GM23338 (cell line): ENCODE results near the gene MAP3K8. TPM values are rescaled to one million over a fixed set of nuclear protein-coding genes. Genes with fewer than 3 reads are reported as not detected.

Experiments
- ATAC-seq: fragments of 200-7000 bp; cut with Tn5 transposase; 3 replicates; pipeline ENCODE4 v1.9.1; 2020
- DNase-seq: peaks from one replicate; pipeline ENCODE4 v3.0.0-alpha.2; 2015; ENCODE audit warnings: low spot score
- H2AFZ ChIP-seq: fragments of 200-600 bp; sonication (generic); 2 replicates; pipeline ENCODE4 v1.8.0; 2016; ENCODE audit warnings: antibody characterized with exemption, mild to moderate bottlenecking, moderate library complexity
- H3F3A ChIP-seq: fragments of 200-600 bp; sonication (generic); replicated peaks from 2 replicates; pipeline ENCODE4 v1.8.0; 2017; ENCODE audit warnings: antibody characterized with exemption, mixed run types, low read depth
- H3K27ac ChIP-seq: fragments of 200-600 bp; sonication (generic); 2 replicates; pipeline ENCODE4 v1.6.1; 2016; ENCODE audit warnings: low read depth
- H3K27me3 ChIP-seq: fragments of 200-600 bp; sonication (generic); 2 replicates; pipeline ENCODE4 v1.8.0; 2016; ENCODE audit warnings: mild to moderate bottlenecking, mixed run types, moderate library complexity; ENCODE audit not compliant: insufficient read depth
- H3K36me3 ChIP-seq: fragments of 200-600 bp; sonication (generic); 2 replicates; pipeline ENCODE4 v1.8.0; 2016; ENCODE audit warnings: mild to moderate bottlenecking; ENCODE audit not compliant: insufficient read depth
- H3K4me1 ChIP-seq: fragments of 200-600 bp; sonication (generic); 2 replicates; pipeline ENCODE4 v1.8.0; 2016; ENCODE audit warnings: mild to moderate bottlenecking, moderate library complexity; ENCODE audit not compliant: insufficient read depth
- H3K4me2 ChIP-seq: fragments of 200-600 bp; sonication (generic); 2 replicates; pipeline ENCODE4 v1.7.1; 2017; ENCODE audit warnings: mixed run types
- H3K4me3 ChIP-seq: fragments of 200-600 bp; sonication (generic); 2 replicates; pipeline ENCODE4 v1.6.1; 2016; ENCODE audit warnings: mixed run types
- H3K79me2 ChIP-seq: fragments of 200-600 bp; sonication (generic); replicated peaks from 2 replicates; pipeline ENCODE4 v1.8.0; 2017; ENCODE audit warnings: mild to moderate bottlenecking; ENCODE audit not compliant: insufficient read depth
- H3K9me2 ChIP-seq: fragments of 200-600 bp; sonication (generic); 2 replicates; pipeline ENCODE4 v1.8.0; 2017; ENCODE audit not compliant: insufficient read depth
- H4K20me1 ChIP-seq: fragments of 200-600 bp; sonication (generic); replicated peaks from 2 replicates; pipeline ENCODE4 v1.8.0; 2017; ENCODE audit warnings: mild to moderate bottlenecking; ENCODE audit not compliant: insufficient read depth
- H3K27ac Mint-ChIP-seq: 2 replicates; pipeline ENCODE4 v1.8.0; 2020; ENCODE audit warnings: inconsistent platforms, mild to moderate bottlenecking, moderate library complexity, mixed read lengths
- H3K27me3 Mint-ChIP-seq: 3 replicates; pipeline ENCODE4 v1.8.0; 2022; ENCODE audit warnings: low read depth, mild to moderate bottlenecking, moderate library complexity, mixed read lengths, inconsistent platforms; ENCODE audit not compliant: insufficient read depth, poor library complexity
- H3K36me3 Mint-ChIP-seq: 3 replicates; pipeline ENCODE4 v1.8.0; 2021; ENCODE audit warnings: low read depth, mild to moderate bottlenecking, inconsistent platforms, moderate library complexity, mixed read lengths
- H3K4me1 Mint-ChIP-seq: 3 replicates; pipeline ENCODE4 v1.8.0; 2020; ENCODE audit warnings: mild to moderate bottlenecking, inconsistent platforms, mixed read lengths
- H3K4me3 Mint-ChIP-seq: 3 replicates; pipeline ENCODE4 v1.8.0; 2021; ENCODE audit warnings: moderate library complexity, mild to moderate bottlenecking, inconsistent platforms, mixed read lengths
- H3K9me3 Mint-ChIP-seq: 3 replicates; pipeline ENCODE4 v1.8.0; 2020; ENCODE audit warnings: moderate library complexity, mild to moderate bottlenecking, inconsistent platforms, mixed read lengths
- CREB1 ChIP-seq: fragments of 250-450 bp; sonication (Bioruptor Pico); IDR thresholded peaks from 2 replicates; pipeline ENCODE4 v1.5.0; 2020; ENCODE audit warnings: low read depth, mild to moderate bottlenecking, moderate library complexity
- EZH2phosphoT487 ChIP-seq: fragments of 200-600 bp; sonication (generic); IDR thresholded peaks from one replicate; pipeline ENCODE4 v1.8.1; 2018; ENCODE audit warnings: antibody characterized with exemption; ENCODE audit not compliant: unreplicated experiment
- JUNB ChIP-seq: IDR thresholded peaks from one replicate; pipeline ENCODE4 v1.6.1; 2016; ENCODE audit warnings: antibody characterized with exemption; ENCODE audit not compliant: unreplicated experiment
- NANOG ChIP-seq: IDR thresholded peaks from 2 replicates; pipeline ENCODE4 v1.6.1; 2016; ENCODE audit warnings: antibody characterized with exemption, borderline replicate concordance
- POLR2AphosphoS5 ChIP-seq: IDR thresholded peaks from 2 replicates; pipeline ENCODE4 v1.6.1; 2016; ENCODE audit warnings: antibody characterized with exemption, low read depth
- STAT1 ChIP-seq: IDR thresholded peaks from one replicate; pipeline ENCODE4 v1.6.1; 2016; ENCODE audit warnings: antibody characterized with exemption; ENCODE audit not compliant: unreplicated experiment
- ZNF114 ChIP-seq: fragments of 250-450 bp; sonication (Bioruptor Pico); IDR thresholded peaks from 2 replicates; pipeline ENCODE4 v1.5.0; 2020; ENCODE audit warnings: mild to moderate bottlenecking, moderate library complexity
- ZNF331 ChIP-seq: fragments of 250-450 bp; sonication (Bioruptor Pico); IDR thresholded peaks from 2 replicates; pipeline ENCODE4 v1.5.0; 2020; ENCODE audit warnings: low read depth, mild to moderate bottlenecking, moderate library complexity
- polyA plus RNA-seq: library from polyadenylated mRNA; unstranded; fragments of >200 nt; fragmentation: Nextera tagmentation; extraction: Ambion mirVana; gene quantifications from 2 replicates; pipeline ENCODE4 v1.2.1, GENCODE V29; 2016
- total RNA-seq: library from RNA; depleted of rRNA; stranded (reverse); fragments of >200 nt; shearing (Covaris generic); gene quantifications from 2 replicates; pipeline ENCODE4 v1.2.3, GENCODE V29; 2014
- TF ChIP-seq, protein P1 (sequence below): IDR thresholded peaks from 2 replicates; pipeline ENCODE4 v1.6.1; 2016; ENCODE audit warnings: antibody characterized with exemption
- TF ChIP-seq, protein P2 (sequence below): IDR thresholded peaks from one replicate; pipeline ENCODE4 v1.6.1; 2018; ENCODE audit warnings: antibody characterized with exemption; ENCODE audit not compliant: unreplicated experiment

Gene MAP3K8
- total and polyA plus RNA-seq, 2 experiments from 2014 or later = 3.5 to 5.0 TPM

DNA sequence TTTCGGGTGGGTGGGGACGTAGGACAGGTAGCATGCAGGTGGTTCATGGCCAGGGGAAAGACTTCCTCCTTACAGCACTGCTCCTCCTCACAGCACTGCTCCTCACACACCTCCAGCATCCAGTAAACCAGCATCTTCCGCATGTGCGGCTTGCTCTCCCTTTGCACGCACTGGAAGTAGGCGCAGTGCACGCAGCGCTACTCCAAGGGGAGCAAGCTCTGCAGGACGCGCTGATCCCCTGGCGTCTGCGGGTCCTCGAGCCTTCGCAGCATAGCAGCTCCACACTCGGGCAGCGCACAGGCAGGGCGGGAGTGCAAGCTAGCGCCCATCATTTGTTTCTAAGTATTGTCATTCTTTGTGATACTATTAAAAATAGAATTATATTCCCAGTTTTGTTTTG, 30.5 kb upstream of the MAP3K8 start:
- H3K27ac ChIP-seq = no peak overlapping the region
- no peaks in the 10 kb centered on the region for H3K4me1 Mint-ChIP-seq

DNA sequence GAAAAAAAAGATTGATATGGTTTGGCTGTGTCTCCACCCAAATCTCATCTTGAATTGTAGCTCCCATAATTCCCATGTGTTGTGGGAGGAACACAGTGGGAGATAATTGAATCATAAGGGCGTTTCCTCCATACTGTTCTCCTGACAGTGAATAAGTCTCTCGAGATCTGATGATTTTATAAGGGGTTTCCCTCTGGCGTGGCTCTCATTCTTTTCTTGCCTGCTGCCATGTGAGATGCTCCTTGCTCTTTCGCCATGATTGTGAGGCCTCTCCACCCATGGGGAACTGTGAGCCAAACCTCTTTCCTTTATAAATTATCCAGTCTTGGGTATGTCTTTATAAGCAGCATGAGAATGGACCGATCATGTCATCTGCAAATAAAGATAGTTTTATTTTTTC, 29.4 kb upstream of the MAP3K8 start:
- Mint-ChIP-seq H3K36me3 (peaks cover 2% of the 10 kb centered on the region; the same call in 1 of the 3 replicates), H3K4me1 (no peaks in the 10 kb centered on the region), H3K27ac (no peak overlapping the region), H3K9me3 (peaks cover 12% of the 10 kb centered on the region), H3K4me3 (no peak overlapping the region), H3K27me3 (peaks cover 11% of the 10 kb centered on the region)
- Histone ChIP-seq H3K9me2 (no peaks in the 10 kb centered on the region), H3K27ac (no peak overlapping the region), H3K4me1 (no peaks in the 10 kb centered on the region), H3K27me3 (no peaks in the 10 kb centered on the region), H3K36me3 (no peaks in the 10 kb centered on the region), H2AFZ (no peak overlapping the region), H3K4me2 (no peak overlapping the region), H4K20me1 (no peaks in the 10 kb centered on the region), H3K4me3 (no peak overlapping the region), H3K79me2 (no peaks in the 10 kb centered on the region), H3F3A (no peaks in the 10 kb centered on the region)
- DNase-seq = no peak
- ATAC-seq = no peak
- TF ChIP-seq, protein P1, sequence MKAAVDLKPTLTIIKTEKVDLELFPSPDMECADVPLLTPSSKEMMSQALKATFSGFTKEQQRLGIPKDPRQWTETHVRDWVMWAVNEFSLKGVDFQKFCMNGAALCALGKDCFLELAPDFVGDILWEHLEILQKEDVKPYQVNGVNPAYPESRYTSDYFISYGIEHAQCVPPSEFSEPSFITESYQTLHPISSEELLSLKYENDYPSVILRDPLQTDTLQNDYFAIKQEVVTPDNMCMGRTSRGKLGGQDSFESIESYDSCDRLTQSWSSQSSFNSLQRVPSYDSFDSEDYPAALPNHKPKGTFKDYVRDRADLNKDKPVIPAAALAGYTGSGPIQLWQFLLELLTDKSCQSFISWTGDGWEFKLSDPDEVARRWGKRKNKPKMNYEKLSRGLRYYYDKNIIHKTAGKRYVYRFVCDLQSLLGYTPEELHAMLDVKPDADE = no peak
- TF ChIP-seq STAT1 (no peak), CREB1 (CRISPR knock-in tag) (no peak)
- TF ChIP-seq, protein P2, sequence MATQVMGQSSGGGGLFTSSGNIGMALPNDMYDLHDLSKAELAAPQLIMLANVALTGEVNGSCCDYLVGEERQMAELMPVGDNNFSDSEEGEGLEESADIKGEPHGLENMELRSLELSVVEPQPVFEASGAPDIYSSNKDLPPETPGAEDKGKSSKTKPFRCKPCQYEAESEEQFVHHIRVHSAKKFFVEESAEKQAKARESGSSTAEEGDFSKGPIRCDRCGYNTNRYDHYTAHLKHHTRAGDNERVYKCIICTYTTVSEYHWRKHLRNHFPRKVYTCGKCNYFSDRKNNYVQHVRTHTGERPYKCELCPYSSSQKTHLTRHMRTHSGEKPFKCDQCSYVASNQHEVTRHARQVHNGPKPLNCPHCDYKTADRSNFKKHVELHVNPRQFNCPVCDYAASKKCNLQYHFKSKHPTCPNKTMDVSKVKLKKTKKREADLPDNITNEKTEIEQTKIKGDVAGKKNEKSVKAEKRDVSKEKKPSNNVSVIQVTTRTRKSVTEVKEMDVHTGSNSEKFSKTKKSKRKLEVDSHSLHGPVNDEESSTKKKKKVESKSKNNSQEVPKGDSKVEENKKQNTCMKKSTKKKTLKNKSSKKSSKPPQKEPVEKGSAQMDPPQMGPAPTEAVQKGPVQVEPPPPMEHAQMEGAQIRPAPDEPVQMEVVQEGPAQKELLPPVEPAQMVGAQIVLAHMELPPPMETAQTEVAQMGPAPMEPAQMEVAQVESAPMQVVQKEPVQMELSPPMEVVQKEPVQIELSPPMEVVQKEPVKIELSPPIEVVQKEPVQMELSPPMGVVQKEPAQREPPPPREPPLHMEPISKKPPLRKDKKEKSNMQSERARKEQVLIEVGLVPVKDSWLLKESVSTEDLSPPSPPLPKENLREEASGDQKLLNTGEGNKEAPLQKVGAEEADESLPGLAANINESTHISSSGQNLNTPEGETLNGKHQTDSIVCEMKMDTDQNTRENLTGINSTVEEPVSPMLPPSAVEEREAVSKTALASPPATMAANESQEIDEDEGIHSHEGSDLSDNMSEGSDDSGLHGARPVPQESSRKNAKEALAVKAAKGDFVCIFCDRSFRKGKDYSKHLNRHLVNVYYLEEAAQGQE = no peak

More for the DNA sequence above, 30.5 kb upstream of the MAP3K8 start:
- Mint-ChIP-seq H3K4me3 (no peak overlapping the region), H3K9me3 (peaks cover 12% of the 10 kb centered on the region), H3K36me3 (peaks cover 2% of the 10 kb centered on the region; the same call in 1 of the 3 replicates), H3K27me3 (peaks cover 11% of the 10 kb centered on the region), H3K27ac (no peak overlapping the region)
- Histone ChIP-seq H3K4me3 (no peak overlapping the region), H3K79me2 (no peaks in the 10 kb centered on the region), H3K4me2 (no peak overlapping the region), H4K20me1 (no peaks in the 10 kb centered on the region), H3K9me2 (no peaks in the 10 kb centered on the region), H3K36me3 (no peaks in the 10 kb centered on the region), H2AFZ (peak overlapping the region; percentile 28; the same call in 1 of the 2 replicates), H3F3A (no peaks in the 10 kb centered on the region), H3K27me3 (no peaks in the 10 kb centered on the region), H3K4me1 (no peaks in the 10 kb centered on the region)
- ATAC-seq (no peak), DNase-seq (no peak)
- no peak for TF ChIP-seq NANOG
- TF ChIP-seq ZNF114 (CRISPR knock-in tag) = no peak
- TF ChIP-seq ZNF331 (CRISPR knock-in tag) = no peak
- TF ChIP-seq JUNB = no peak
- TF ChIP-seq, protein P2 = no peak
- TF ChIP-seq POLR2AphosphoS5 = no peak
- no peak for TF ChIP-seq EZH2phosphoT487
